Testis (tissue), 2 donors: Measurements from ENCODE around the gene BCO2.

Source experiments
- CTCF ChIP-seq, 3 experiments: fragments of 450-650 bp in 2 of 3; fragments of 200-600 bp in 1 of 3; sonication (generic) in 1 of 3; IDR thresholded peaks; one replicate each; pipeline ENCODE4 v1.5.1; 2016 to 2019; ENCODE audit warnings: antibody characterized with exemption in 3 of 3, mild to moderate bottlenecking in 2 of 3, moderate library complexity in 1 of 3
- POLR2A ChIP-seq: fragments of 450-650 bp; IDR thresholded peaks from one replicate; pipeline ENCODE4 v1.6.1; 2017; ENCODE audit warnings: antibody characterized with exemption, mild to moderate bottlenecking, moderate library complexity

GRCh38 chr11:112179601-112180000 lies 4.3 kb downstream of the BCO2 start:
- TF ChIP-seq CTCF (IDR thresholded peaks at IDR 0.05) = no peak
- no peak for TF ChIP-seq POLR2A
